ENCODE results near the gene COL9A3.

DNA sequence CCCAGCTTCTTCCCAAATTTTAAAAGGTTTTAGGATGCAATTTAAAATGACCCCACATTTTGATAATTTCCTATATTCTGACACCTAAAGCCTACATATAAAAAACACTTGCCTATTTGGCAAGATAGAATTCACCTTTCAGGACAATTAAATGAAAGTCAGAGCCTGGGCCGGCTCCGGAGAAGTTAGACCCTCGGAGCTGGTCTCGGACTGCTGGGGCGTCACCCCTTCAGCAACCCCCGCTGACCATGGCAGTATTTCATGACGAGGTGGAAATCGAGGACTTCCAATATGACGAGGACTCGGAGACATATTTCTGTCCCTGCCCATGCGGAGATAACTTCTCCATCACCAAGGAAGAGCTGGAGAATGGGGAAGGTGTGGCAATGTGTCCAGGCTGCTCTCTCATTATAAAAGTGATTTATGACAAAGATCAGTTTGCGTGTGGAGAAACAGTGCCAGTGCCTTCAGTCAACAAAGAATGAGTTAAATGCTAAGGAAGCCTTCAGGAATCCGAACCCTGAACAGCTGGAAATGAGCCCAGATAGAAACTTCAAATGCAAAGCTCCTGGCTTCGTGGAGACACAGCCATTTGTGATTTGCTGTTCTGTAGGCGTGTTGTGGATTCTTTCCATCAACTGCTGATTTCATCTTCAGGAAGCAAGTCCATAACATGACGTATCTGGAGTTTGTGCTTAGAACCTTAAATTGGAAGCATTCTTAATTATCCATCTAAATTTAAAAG is 28.7 kb downstream of the COL9A3 start:
- TF ChIP-seq ZNF121 (CRISPR knock-in tag; IDR thresholded peaks at IDR 0.05) (no peak), NFYB (CRISPR knock-in tag; conservative IDR thresholded peaks at IDR 0.05; ENCODE audit: low read depth) (no peak), FOXK1 (CRISPR knock-in tag; IDR thresholded peaks at IDR 0.05) (no peak)
- TF ChIP-seq, protein P1, sequence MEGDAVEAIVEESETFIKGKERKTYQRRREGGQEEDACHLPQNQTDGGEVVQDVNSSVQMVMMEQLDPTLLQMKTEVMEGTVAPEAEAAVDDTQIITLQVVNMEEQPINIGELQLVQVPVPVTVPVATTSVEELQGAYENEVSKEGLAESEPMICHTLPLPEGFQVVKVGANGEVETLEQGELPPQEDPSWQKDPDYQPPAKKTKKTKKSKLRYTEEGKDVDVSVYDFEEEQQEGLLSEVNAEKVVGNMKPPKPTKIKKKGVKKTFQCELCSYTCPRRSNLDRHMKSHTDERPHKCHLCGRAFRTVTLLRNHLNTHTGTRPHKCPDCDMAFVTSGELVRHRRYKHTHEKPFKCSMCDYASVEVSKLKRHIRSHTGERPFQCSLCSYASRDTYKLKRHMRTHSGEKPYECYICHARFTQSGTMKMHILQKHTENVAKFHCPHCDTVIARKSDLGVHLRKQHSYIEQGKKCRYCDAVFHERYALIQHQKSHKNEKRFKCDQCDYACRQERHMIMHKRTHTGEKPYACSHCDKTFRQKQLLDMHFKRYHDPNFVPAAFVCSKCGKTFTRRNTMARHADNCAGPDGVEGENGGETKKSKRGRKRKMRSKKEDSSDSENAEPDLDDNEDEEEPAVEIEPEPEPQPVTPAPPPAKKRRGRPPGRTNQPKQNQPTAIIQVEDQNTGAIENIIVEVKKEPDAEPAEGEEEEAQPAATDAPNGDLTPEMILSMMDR (IDR thresholded peaks at IDR 0.05): no peak
- TF ChIP-seq, protein P2, sequence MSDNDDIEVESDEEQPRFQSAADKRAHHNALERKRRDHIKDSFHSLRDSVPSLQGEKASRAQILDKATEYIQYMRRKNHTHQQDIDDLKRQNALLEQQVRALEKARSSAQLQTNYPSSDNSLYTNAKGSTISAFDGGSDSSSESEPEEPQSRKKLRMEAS (CRISPR knock-in tag; IDR thresholded peaks at IDR 0.05): no peak
- TF ChIP-seq, protein P3, sequence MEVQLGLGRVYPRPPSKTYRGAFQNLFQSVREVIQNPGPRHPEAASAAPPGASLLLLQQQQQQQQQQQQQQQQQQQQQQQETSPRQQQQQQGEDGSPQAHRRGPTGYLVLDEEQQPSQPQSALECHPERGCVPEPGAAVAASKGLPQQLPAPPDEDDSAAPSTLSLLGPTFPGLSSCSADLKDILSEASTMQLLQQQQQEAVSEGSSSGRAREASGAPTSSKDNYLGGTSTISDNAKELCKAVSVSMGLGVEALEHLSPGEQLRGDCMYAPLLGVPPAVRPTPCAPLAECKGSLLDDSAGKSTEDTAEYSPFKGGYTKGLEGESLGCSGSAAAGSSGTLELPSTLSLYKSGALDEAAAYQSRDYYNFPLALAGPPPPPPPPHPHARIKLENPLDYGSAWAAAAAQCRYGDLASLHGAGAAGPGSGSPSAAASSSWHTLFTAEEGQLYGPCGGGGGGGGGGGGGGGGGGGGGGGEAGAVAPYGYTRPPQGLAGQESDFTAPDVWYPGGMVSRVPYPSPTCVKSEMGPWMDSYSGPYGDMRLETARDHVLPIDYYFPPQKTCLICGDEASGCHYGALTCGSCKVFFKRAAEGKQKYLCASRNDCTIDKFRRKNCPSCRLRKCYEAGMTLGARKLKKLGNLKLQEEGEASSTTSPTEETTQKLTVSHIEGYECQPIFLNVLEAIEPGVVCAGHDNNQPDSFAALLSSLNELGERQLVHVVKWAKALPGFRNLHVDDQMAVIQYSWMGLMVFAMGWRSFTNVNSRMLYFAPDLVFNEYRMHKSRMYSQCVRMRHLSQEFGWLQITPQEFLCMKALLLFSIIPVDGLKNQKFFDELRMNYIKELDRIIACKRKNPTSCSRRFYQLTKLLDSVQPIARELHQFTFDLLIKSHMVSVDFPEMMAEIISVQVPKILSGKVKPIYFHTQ (CRISPR knock-in tag; IDR thresholded peaks at IDR 0.05): no peak

Measured in WTC11 (cell line).